GM12878 (cell line): ENCODE data around the gene ITIH1. TPM values are rescaled to one million over a fixed set of nuclear protein-coding genes. Genes with fewer than 3 reads are reported as not detected.

ENCODE experiments used
- ATAC-seq: fragments of 200-7000 bp; cut with Tn5 transposase; 3 replicates; pipeline ENCODE4 v1.9.1; 2020; ENCODE audit warnings: mild to moderate bottlenecking, moderate library complexity
- BruUV-seq: library from RNA; stranded (reverse); fragments of 400-500 nt; replicated peaks from 2 replicates; lab custom pipeline; 2021; lab: Mats Ljungman, UMichigan
- CTCF ChIA-PET: fragments of 300-600 bp; sonication (Branson Sonifier 250); formaldehyde crosslinking; extraction: SDS; loops from one replicate; lab custom pipeline; 2021; ENCODE audit warnings: inconsistent platforms; lab: Yijun Ruan, JAX
- POLR2A ChIA-PET: fragments of 350-600 bp; formaldehyde crosslinking; extraction: SDS; loops from one replicate; lab custom pipeline; 2021; ENCODE audit warnings: inconsistent platforms; lab: Charles Lee
- RAD21 ChIA-PET: fragments of 300-600 bp; sonication (Branson Sonifier 250); formaldehyde crosslinking; loops from one replicate; lab custom pipeline; 2023; ENCODE audit warnings: antibody characterized with exemption; ENCODE audit not compliant: unreplicated experiment; lab: Charles Lee
- SMC1A ChIA-PET: fragments of 300-600 bp; sonication (Branson Sonifier 250); formaldehyde crosslinking; loops from one replicate; lab custom pipeline; 2023; ENCODE audit not compliant: unreplicated experiment, uncharacterized antibody; lab: Charles Lee
- DNase-seq: peaks from one replicate; pipeline ENCODE4 v3.0.0-alpha.2; 2011; ENCODE audit warnings: low read depth, low spot score
- FAIRE-seq: peaks from 3 replicates; lab custom pipeline; 2011; peaks lifted over from hg19 to GRCh38; lab: Jason Lieb, UNC
- H2AFZ ChIP-seq: 2 replicates; pipeline ENCODE4 v1.6.0; 2011; ENCODE audit warnings: low read depth, low read length, control low read depth; ENCODE audit not compliant: control insufficient read depth
- H3K27ac ChIP-seq: 2 replicates; pipeline ENCODE4 v1.5.1; 2011; ENCODE audit warnings: control low read depth; ENCODE audit not compliant: control insufficient read depth, insufficient read depth
- H3K27me3 ChIP-seq, 2 experiments: replicated peaks in 1 of 2; 2 replicates each; pipeline versions ENCODE4 v1.6.0 to v1.6.1; 2011; ENCODE audit warnings: low read length in 1 of 2; ENCODE audit not compliant: control insufficient read depth in 2 of 2, insufficient read depth in 2 of 2
- H3K36me3 ChIP-seq, 2 experiments: 2 replicates each; pipeline ENCODE4 v1.5.1; 2011; ENCODE audit warnings: low read length in 1 of 2; ENCODE audit not compliant: control insufficient read depth in 2 of 2, insufficient read depth in 2 of 2
- H3K4me1 ChIP-seq: 2 replicates; pipeline ENCODE4 v1.6.1; 2011; ENCODE audit warnings: mild to moderate bottlenecking, low read length, moderate library complexity, mixed read lengths; ENCODE audit not compliant: control insufficient read depth, insufficient read depth
- H3K4me2 ChIP-seq: 2 replicates; pipeline ENCODE4 v1.6.0; 2011; ENCODE audit warnings: control low read depth; ENCODE audit not compliant: control insufficient read depth, insufficient read depth
- H3K4me3 ChIP-seq: fragments of 200-600 bp; sonication (generic); 2 replicates; pipeline ENCODE4 v1.5.1; 2016
- H3K79me2 ChIP-seq: 2 replicates; pipeline ENCODE4 v1.6.0; 2011; ENCODE audit warnings: low read length; ENCODE audit not compliant: control insufficient read depth, insufficient read depth
- H3K9ac ChIP-seq: 2 replicates; pipeline ENCODE4 v1.8.0; 2011; ENCODE audit warnings: low read length, control low read depth, mixed read lengths; ENCODE audit not compliant: control insufficient read depth, insufficient read depth
- H3K9me3 ChIP-seq: replicated peaks from 3 replicates; pipeline ENCODE4 v1.5.1; 2011; ENCODE audit warnings: mild to moderate bottlenecking, low read length; ENCODE audit not compliant: control insufficient read depth, insufficient read depth
- H4K20me1 ChIP-seq: 2 replicates; pipeline ENCODE4 v1.6.0; 2011; ENCODE audit not compliant: control insufficient read depth, insufficient read depth
- CBX5 ChIP-seq: sonication (generic); IDR thresholded peaks from 2 replicates; pipeline ENCODE4 v1.6.1; 2016; ENCODE audit warnings: low read depth, moderate library complexity, mild to moderate bottlenecking, inconsistent platforms
- CHD2 ChIP-seq: IDR thresholded peaks from 2 replicates; pipeline ENCODE4 v1.6.1; 2011; ENCODE audit warnings: low read depth, low read length, improper control_type of control experiment, borderline replicate concordance
- IKZF1 ChIP-seq: fragments of 450-650 bp; conservative IDR thresholded peaks from 2 replicates; pipeline ENCODE4 v1.6.1; 2017; ENCODE audit warnings: antibody characterized with exemption, mild to moderate bottlenecking
- MTA2 ChIP-seq: fragments of 450-650 bp; IDR thresholded peaks from 2 replicates; pipeline ENCODE4 v1.6.1; 2016; ENCODE audit warnings: low read depth, mild to moderate bottlenecking, moderate library complexity
- MTA3 ChIP-seq: IDR thresholded peaks from 2 replicates; pipeline ENCODE4 v1.6.1; 2012; ENCODE audit warnings: low read length, inconsistent platforms, borderline replicate concordance
- MXI1 ChIP-seq: fragments of 150-350 bp; IDR thresholded peaks from 2 replicates; pipeline ENCODE4 v1.6.1; 2011; ENCODE audit warnings: low read depth, mild to moderate bottlenecking, inconsistent platforms, low read length, improper control_type of control experiment
- WGBS: methylation state at CpG from one replicate; pipeline ENCODE4 v1.1.6; 2016; ENCODE audit warnings: low lambda C conversion rate; ENCODE audit not compliant: insufficient replicate concordance, insufficient coverage; ENCODE audit errors: missing lambda C conversion rate; 5-methylcytosine and 5-hydroxymethylcytosine counted together
- in situ Hi-C: fragments of 300-500 bp; cut with MboI; formaldehyde crosslinking; loops from 9 replicates; pipeline ENCODE4 v1.14.3; 2018; ENCODE audit warnings: mixed read lengths
- intact Hi-C: fragments of 100-400 bp; cut with micrococcal nuclease; formaldehyde crosslinking; loops from one replicate; pipeline ENCODE4 v1.14.2; 2022; ENCODE audit not compliant: unreplicated experiment
- polyA plus RNA-seq, 11 experiments: library from polyadenylated mRNA; depleted of rRNA in 4 of 11; unstranded in 6 of 11; stranded (reverse) in 5 of 11; fragments of >200 nt; fragmentation: Nextera tagmentation in 4 of 11; fragmentation: Illumina TruSeq in 1 of 11; extraction: Ambion mirVana in 4 of 11; extraction: Trizol in 1 of 11; gene quantifications; 1 replicate in 1 of 11; 2 replicates in 10 of 11; pipeline versions ENCODE4 v1.2.1 to v1.2.3, GENCODE V29; 2011 to 2016; ENCODE audit warnings: inconsistent platforms in 2 of 11, missing spikeins in 2 of 11, low read depth in 1 of 11
- total RNA-seq, 4 experiments: library from RNA; depleted of rRNA in 3 of 4; stranded (reverse); fragments of >200 nt in 3 of 4; fragmentation: Illumina TruSeq in 1 of 4; extraction: Trizol in 1 of 4; gene quantifications; 2 replicates each; pipeline versions ENCODE4 v1.2.1 to v1.2.3, GENCODE V29; 2013 to 2021
- TF ChIP-seq, protein P1 (sequence below): IDR thresholded peaks from 2 replicates; pipeline ENCODE4 v1.6.1; 2011; ENCODE audit warnings: low read depth, mild to moderate bottlenecking, low read length, moderate library complexity, borderline replicate concordance; ENCODE audit errors: extremely low read depth
- TF ChIP-seq, protein P2 (sequence below): IDR thresholded peaks from 2 replicates; pipeline ENCODE4 v1.6.1; 2012; ENCODE audit warnings: improper control_type of control experiment, low read depth, low read length; ENCODE audit not compliant: insufficient replicate concordance
- TF ChIP-seq, protein P3 (sequence below): fragments of 150-350 bp; IDR thresholded peaks from 2 replicates; pipeline ENCODE4 v1.6.1; 2014; ENCODE audit warnings: mild to moderate bottlenecking, low read depth, low read length
- TF ChIP-seq, protein P4 (sequence below): IDR thresholded peaks from 2 replicates; pipeline ENCODE4 v1.6.1; 2012; ENCODE audit warnings: low read depth, low read length, improper control_type of control experiment

ITIH1 gene
- total and polyA plus RNA-seq, 10 of the 15 experiments (the other 5 are each of a cell fraction or from before 2014, with no cell fraction given) = 0.33 to 0.64 (median 0.44) TPM; not detected in 7

DNA sequence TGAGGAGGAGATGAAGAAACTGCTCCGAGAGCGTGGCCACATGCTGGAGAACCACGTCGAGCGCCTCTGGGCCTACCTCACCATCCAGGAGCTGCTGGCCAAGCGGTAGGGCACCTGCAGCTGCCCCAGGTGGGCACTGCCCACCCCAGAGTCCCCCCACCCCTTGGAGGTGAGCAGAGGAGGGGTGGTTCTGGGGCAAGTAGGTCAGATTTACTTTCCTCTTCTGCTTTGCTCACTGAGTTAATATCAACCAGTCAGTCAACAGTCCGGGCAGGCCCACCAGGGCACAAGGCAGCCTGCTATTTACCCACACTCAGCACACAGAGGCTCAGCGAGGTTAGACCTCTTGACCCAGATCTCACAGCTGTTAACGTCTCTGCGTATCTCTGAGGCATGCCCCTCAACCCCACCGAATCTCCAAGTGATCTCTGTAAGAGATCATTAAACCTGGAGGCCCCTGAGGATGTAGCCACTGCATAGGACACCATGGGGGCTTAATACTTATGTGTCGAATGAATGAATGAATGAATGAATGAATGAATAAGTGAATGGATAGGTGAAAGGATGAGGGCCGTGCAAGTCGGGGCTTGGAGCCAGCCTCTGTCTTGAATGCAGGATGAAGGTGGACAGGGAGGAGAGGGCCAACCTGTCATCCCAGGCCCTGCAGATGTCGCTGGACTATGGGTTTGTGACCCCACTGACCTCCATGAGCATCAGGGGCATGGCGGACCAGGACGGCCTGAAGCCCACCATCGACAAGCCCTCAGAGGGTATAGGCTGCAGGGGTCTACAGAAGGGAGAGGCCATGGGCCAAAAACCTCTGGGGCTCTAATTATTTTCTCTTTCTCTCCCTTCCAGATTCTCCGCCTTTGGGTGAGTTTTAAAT is 9.2 kb downstream of the ITIH1 start:
- Histone ChIP-seq H3K36me3 (no peaks in the 10 kb centered on the region), H3K9me3 (no peaks in the 10 kb centered on the region), H3K9ac (no peak overlapping the region), H2AFZ (no peak overlapping the region), H3K27me3 (no peaks in the 10 kb centered on the region; a peak in 2 of 4 replicates), H3K4me3 (no peak overlapping the region), H3K4me2 (no peak overlapping the region), H3K4me1 (no peaks in the 10 kb centered on the region), H4K20me1 (no peaks in the 10 kb centered on the region), H3K79me2 (no peaks in the 10 kb centered on the region), H3K27ac (no peak overlapping the region)
- TF ChIP-seq MTA2 = no peak
- TF ChIP-seq, protein P1, sequence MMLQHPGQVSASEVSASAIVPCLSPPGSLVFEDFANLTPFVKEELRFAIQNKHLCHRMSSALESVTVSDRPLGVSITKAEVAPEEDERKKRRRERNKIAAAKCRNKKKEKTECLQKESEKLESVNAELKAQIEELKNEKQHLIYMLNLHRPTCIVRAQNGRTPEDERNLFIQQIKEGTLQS = no peak
- no peak for TF ChIP-seq CHD2
- no peak for TF ChIP-seq MXI1
- TF ChIP-seq, protein P2, sequence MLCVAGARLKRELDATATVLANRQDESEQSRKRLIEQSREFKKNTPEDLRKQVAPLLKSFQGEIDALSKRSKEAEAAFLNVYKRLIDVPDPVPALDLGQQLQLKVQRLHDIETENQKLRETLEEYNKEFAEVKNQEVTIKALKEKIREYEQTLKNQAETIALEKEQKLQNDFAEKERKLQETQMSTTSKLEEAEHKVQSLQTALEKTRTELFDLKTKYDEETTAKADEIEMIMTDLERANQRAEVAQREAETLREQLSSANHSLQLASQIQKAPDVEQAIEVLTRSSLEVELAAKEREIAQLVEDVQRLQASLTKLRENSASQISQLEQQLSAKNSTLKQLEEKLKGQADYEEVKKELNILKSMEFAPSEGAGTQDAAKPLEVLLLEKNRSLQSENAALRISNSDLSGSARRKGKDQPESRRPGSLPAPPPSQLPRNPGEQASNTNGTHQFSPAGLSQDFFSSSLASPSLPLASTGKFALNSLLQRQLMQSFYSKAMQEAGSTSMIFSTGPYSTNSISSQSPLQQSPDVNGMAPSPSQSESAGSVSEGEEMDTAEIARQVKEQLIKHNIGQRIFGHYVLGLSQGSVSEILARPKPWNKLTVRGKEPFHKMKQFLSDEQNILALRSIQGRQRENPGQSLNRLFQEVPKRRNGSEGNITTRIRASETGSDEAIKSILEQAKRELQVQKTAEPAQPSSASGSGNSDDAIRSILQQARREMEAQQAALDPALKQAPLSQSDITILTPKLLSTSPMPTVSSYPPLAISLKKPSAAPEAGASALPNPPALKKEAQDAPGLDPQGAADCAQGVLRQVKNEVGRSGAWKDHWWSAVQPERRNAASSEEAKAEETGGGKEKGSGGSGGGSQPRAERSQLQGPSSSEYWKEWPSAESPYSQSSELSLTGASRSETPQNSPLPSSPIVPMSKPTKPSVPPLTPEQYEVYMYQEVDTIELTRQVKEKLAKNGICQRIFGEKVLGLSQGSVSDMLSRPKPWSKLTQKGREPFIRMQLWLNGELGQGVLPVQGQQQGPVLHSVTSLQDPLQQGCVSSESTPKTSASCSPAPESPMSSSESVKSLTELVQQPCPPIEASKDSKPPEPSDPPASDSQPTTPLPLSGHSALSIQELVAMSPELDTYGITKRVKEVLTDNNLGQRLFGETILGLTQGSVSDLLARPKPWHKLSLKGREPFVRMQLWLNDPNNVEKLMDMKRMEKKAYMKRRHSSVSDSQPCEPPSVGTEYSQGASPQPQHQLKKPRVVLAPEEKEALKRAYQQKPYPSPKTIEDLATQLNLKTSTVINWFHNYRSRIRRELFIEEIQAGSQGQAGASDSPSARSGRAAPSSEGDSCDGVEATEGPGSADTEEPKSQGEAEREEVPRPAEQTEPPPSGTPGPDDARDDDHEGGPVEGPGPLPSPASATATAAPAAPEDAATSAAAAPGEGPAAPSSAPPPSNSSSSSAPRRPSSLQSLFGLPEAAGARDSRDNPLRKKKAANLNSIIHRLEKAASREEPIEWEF = no peak
- no peak for TF ChIP-seq IKZF1
- TF ChIP-seq, protein P3, sequence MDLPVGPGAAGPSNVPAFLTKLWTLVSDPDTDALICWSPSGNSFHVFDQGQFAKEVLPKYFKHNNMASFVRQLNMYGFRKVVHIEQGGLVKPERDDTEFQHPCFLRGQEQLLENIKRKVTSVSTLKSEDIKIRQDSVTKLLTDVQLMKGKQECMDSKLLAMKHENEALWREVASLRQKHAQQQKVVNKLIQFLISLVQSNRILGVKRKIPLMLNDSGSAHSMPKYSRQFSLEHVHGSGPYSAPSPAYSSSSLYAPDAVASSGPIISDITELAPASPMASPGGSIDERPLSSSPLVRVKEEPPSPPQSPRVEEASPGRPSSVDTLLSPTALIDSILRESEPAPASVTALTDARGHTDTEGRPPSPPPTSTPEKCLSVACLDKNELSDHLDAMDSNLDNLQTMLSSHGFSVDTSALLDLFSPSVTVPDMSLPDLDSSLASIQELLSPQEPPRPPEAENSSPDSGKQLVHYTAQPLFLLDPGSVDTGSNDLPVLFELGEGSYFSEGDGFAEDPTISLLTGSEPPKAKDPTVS = no peak
- TF ChIP-seq, protein P4, sequence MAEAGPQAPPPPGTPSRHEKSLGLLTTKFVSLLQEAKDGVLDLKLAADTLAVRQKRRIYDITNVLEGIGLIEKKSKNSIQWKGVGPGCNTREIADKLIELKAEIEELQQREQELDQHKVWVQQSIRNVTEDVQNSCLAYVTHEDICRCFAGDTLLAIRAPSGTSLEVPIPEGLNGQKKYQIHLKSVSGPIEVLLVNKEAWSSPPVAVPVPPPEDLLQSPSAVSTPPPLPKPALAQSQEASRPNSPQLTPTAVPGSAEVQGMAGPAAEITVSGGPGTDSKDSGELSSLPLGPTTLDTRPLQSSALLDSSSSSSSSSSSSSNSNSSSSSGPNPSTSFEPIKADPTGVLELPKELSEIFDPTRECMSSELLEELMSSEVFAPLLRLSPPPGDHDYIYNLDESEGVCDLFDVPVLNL = no peak
- TF ChIP-seq CBX5 = no peak
- TF ChIP-seq MTA3 = no peak
- FAIRE-seq (no peak), DNase-seq (no peak), ATAC-seq (no peak)
- in situ Hi-C loops (no loop called here), intact Hi-C loops (no loop called here)
- ChIA-PET CTCF (interaction anchor here (1.1 kb wide), 1 partner anchor 34 kb away, joined by 3 read pairs; no protein-coding TSS in a partner anchor), SMC1A (no interaction called here), RAD21 (no interaction called here), POLR2A (no interaction called here)
- no TSS peak for BruUV-seq
- 41% methylated on average over 19 of the region's 19 CpGs for WGBS
